GM23248 (cell line): Measurements from ENCODE around the gene ZSWIM4. TPM values are rescaled to one million over a fixed set of nuclear protein-coding genes. Genes with fewer than 3 reads are reported as not detected.

Source experiments
- DNase-seq: peaks from one replicate; pipeline ENCODE4 v3.0.0-alpha.2; 2015
- H2AFZ ChIP-seq: fragments of 200-600 bp; sonication (generic); 2 replicates; pipeline ENCODE4 v1.6.1; 2016; ENCODE audit warnings: antibody characterized with exemption
- H3F3A ChIP-seq: fragments of 200-600 bp; sonication (generic); 2 replicates; pipeline ENCODE4 v1.6.1; 2016; ENCODE audit warnings: mild to moderate bottlenecking, antibody characterized with exemption, mixed run types; ENCODE audit not compliant: insufficient read depth
- H3K27ac ChIP-seq: fragments of 200-600 bp; sonication (generic); 2 replicates; pipeline ENCODE4 v1.5.1; 2016; ENCODE audit warnings: mild to moderate bottlenecking
- H3K27me3 ChIP-seq: fragments of 200-600 bp; sonication (generic); replicated peaks from 2 replicates; pipeline ENCODE4 v1.6.1; 2016; ENCODE audit warnings: mild to moderate bottlenecking; ENCODE audit not compliant: insufficient read depth
- H3K36me3 ChIP-seq: fragments of 200-600 bp; sonication (generic); 2 replicates; pipeline ENCODE4 v1.6.1; 2016; ENCODE audit warnings: low read depth, mild to moderate bottlenecking
- H3K4me1 ChIP-seq: fragments of 200-600 bp; sonication (generic); 2 replicates; pipeline ENCODE4 v1.6.1; 2016; ENCODE audit warnings: mild to moderate bottlenecking; ENCODE audit not compliant: insufficient read depth
- H3K4me2 ChIP-seq: fragments of 200-600 bp; sonication (generic); one replicate; pipeline ENCODE4 v1.6.1; 2016; ENCODE audit warnings: mild to moderate bottlenecking; ENCODE audit not compliant: unreplicated experiment
- H3K4me3 ChIP-seq: fragments of 200-600 bp; sonication (generic); 2 replicates; pipeline ENCODE4 v1.5.1; 2016; ENCODE audit warnings: mild to moderate bottlenecking
- H3K79me2 ChIP-seq: fragments of 200-600 bp; sonication (generic); 2 replicates; pipeline ENCODE4 v1.6.1; 2016; ENCODE audit warnings: mild to moderate bottlenecking; ENCODE audit not compliant: insufficient read depth
- H3K9ac ChIP-seq: fragments of 200-600 bp; sonication (generic); 2 replicates; pipeline ENCODE4 v1.6.1; 2016; ENCODE audit warnings: mild to moderate bottlenecking
- H3K9me2 ChIP-seq: fragments of 200-600 bp; sonication (generic); 2 replicates; pipeline ENCODE4 v1.6.1; 2016; ENCODE audit warnings: mixed run types, mild to moderate bottlenecking, moderate library complexity; ENCODE audit not compliant: insufficient read depth
- H3K9me3 ChIP-seq: fragments of 200-600 bp; sonication (generic); one replicate; pipeline ENCODE4 v1.6.1; 2017; ENCODE audit warnings: low read depth
- H4K20me1 ChIP-seq: fragments of 200-600 bp; sonication (generic); 2 replicates; pipeline ENCODE4 v1.6.0; 2016; ENCODE audit not compliant: insufficient read depth
- EZH2 ChIP-seq: fragments of 200-600 bp; sonication (generic); IDR thresholded peaks from 2 replicates; pipeline ENCODE4 v1.6.1; 2018; ENCODE audit warnings: antibody characterized with exemption, mild to moderate bottlenecking; ENCODE audit not compliant: insufficient read depth, poor library complexity, severe bottlenecking
- EZH2phosphoT487 ChIP-seq: fragments of 200-600 bp; sonication (generic); IDR thresholded peaks from 2 replicates; pipeline ENCODE4 v1.6.1; 2018; ENCODE audit warnings: antibody characterized with exemption, moderate library complexity, mild to moderate bottlenecking, low read depth; ENCODE audit not compliant: insufficient read depth
- WGBS, 2 experiments: methylation state at CpG; one replicate each; pipeline ENCODE4 v1.1.6; 2015 to 2017; ENCODE audit warnings: low lambda C conversion rate in 2 of 2, low coverage in 1 of 2; ENCODE audit errors: missing lambda C conversion rate in 2 of 2; 5-methylcytosine and 5-hydroxymethylcytosine counted together
- in situ Hi-C: fragments of 300-500 bp; cut with MboI; formaldehyde crosslinking; loops from 2 replicates; pipeline ENCODE4 v1.15.0; 2020
- polyA plus RNA-seq: library from polyadenylated mRNA; unstranded; fragments of >200 nt; fragmentation: Nextera tagmentation; extraction: Ambion mirVana; gene quantifications from 2 replicates; pipeline ENCODE4 v1.2.1, GENCODE V29; 2016
- total RNA-seq: library from RNA; depleted of rRNA; stranded (reverse); fragments of >200 nt; shearing (Covaris generic); gene quantifications from 2 replicates; pipeline ENCODE4 v1.2.3, GENCODE V29; 2014

The ZSWIM4 gene
- total and polyA plus RNA-seq, 2 experiments from 2014 or later, result 0.81 to 2.9 TPM

- TF ChIP-seq EZH2phosphoT487, result no peak
- no peak for TF ChIP-seq EZH2
- whole genome bisulfite sequencing, 2 experiments, result 0 to 4% methylated on average over 18 to 21 of the region's 23 CpGs
- no peaks in the 10 kb centered on the region for H3K9me3 ChIP-seq
- H3K36me3 ChIP-seq, result no peaks in the 10 kb centered on the region
- H3F3A ChIP-seq, result peaks cover 40% of the 10 kb centered on the region
- H3K27ac ChIP-seq, result peak overlapping the region; percentile 100
- peaks cover 13% of the 10 kb centered on the region for H3K79me2 ChIP-seq
- H2AFZ ChIP-seq, result no peak overlapping the region
- peak overlapping the region; percentile 82 for H3K4me2 ChIP-seq
- DNase-seq, result peak; percentile 96
- H3K9me2 ChIP-seq, result no peaks in the 10 kb centered on the region
- H3K4me3 ChIP-seq, result peak overlapping the region; percentile 72
- in situ Hi-C loops, result no loop called here
- H4K20me1 ChIP-seq, result no peaks in the 10 kb centered on the region
- H3K9ac ChIP-seq, result peak overlapping the region; percentile 99
- H3K4me1 ChIP-seq, result peaks cover 39% of the 10 kb centered on the region
- no peaks in the 10 kb centered on the region for H3K27me3 ChIP-seq
Observed at GRCh38 chr19:13846557-13847406, 51.5 kb downstream of the ZSWIM4 start.

GRCh38 chr19:13847407-13848339, 52.4 kb downstream of the ZSWIM4 start:
- H2AFZ ChIP-seq, result no peak overlapping the region
- H3K9me2 ChIP-seq, result no peaks in the 10 kb centered on the region
- no peaks in the 10 kb centered on the region for H4K20me1 ChIP-seq
- no peaks in the 10 kb centered on the region for H3K9me3 ChIP-seq
- H3K4me1 ChIP-seq, result peaks cover 48% of the 10 kb centered on the region
- H3K4me2 ChIP-seq, result peak overlapping the region; percentile 82
- H3K27me3 ChIP-seq, result no peaks in the 10 kb centered on the region
- peak overlapping the region; percentile 99 for H3K9ac ChIP-seq
- H3K79me2 ChIP-seq, result peaks cover 12% of the 10 kb centered on the region
- peaks cover 45% of the 10 kb centered on the region for H3F3A ChIP-seq
- H3K27ac ChIP-seq, result peak overlapping the region; percentile 100
- 6 to 11% methylated on average over 19 to 34 of the region's 47 CpGs for WGBS, 2 experiments
- no peaks in the 10 kb centered on the region for H3K36me3 ChIP-seq
- TF ChIP-seq EZH2, result no peak
- TF ChIP-seq EZH2phosphoT487, result no peak
- H3K4me3 ChIP-seq, result peak overlapping the region; percentile 72
- in situ Hi-C loops, result no loop called here
- peak; percentile 98 for DNase-seq

- Histone ChIP-seq H2AFZ (no peak overlapping the region), H3K27me3 (no peaks in the 10 kb centered on the region), H3K27ac (peak overlapping the region; percentile 100), H3F3A (peaks cover 45% of the 10 kb centered on the region), H3K4me2 (no peak overlapping the region), H4K20me1 (no peaks in the 10 kb centered on the region), H3K9me2 (no peaks in the 10 kb centered on the region), H3K36me3 (no peaks in the 10 kb centered on the region), H3K9me3 (no peaks in the 10 kb centered on the region), H3K4me3 (no peak overlapping the region), H3K9ac (peak overlapping the region; percentile 99), H3K4me1 (peaks cover 50% of the 10 kb centered on the region), H3K79me2 (peaks cover 9% of the 10 kb centered on the region)
- 74 to 97% methylated on average over 3 to 4 of the region's 4 CpGs for WGBS, 2 experiments
- DNase-seq, result no peak
- in situ Hi-C loops, result no loop called here
- no peak for TF ChIP-seq EZH2
Observed at GRCh38 chr19:13848340-13848677, 53.1 kb downstream of the ZSWIM4 start.
